NCI-H2196 (cell line): ENCODE data around the gene DDX6.
"Not testable (repeated sequence)": the region's sequence is repeated elsewhere in the genome, so short reads cannot be mapped to it uniquely, and the experiment has no call there.

Source experiments
- DNase-seq: peaks from one replicate; lab custom pipeline; 2025; ENCODE audit not compliant: unreplicated experiment; lab: John Stamatoyannopoulos, UW

Gene DDX6

DNA sequence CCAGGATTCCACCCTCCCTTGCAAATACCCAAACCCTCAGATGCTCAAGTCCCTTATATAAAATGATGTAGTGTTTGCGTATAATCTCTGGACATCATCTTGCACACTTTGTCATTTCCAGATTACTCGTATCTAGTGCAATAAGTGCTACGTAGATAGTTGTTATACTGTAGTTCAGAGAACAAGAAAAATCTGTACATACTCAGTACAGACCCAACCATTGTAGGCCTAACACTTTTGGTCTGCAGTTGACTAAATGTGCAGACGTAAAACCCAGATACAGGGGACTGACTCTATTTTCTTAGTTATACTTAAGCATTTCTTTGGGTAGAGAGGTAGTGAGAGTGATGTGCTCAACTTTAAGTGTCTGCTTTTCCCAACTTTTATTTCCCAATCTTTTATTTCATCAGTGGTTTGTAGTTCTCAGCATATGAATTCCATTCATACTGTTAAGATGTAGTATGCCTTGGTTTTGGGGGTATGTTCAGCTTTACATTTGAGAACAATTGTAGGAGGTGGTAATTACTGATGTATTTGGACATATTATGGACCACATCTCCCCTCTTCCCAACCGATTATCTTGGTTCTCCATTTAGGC is 43.9 kb downstream of the DDX6 start:
- no peak for DNase-seq

- no peak for DNase-seq
Measured at GRCh38 chr11:118744046-118744445, 46.9 kb downstream of the DDX6 start.

DNA sequence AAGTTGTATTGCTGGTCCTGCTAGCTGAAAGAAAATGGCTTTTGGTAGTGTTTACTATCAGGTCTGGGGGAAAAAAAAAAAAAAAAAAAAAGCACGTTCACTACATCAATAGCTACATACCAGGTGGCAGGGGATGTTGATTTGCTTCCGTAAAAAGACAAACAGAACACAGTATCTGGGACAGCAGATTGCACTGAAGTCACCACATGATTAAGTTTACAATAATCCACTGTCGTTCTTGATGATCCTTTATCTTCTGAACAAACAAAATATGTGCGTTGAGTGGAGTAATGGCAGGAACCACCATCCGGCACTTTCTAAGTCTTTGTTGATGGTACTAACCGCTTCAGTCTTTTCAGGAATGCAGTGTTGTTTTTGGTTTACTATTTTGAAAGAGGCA is 48.7 kb downstream of the DDX6 start:
- DNase-seq = no peak

GRCh38 chr11:118740892-118741291 is 50.1 kb downstream of the DDX6 start:
- DNase-seq = no peak

GRCh38 chr11:118735203-118735602 is 55.8 kb downstream of the DDX6 start:
- no peak for DNase-seq

- DNase-seq = no peak
Measured at GRCh38 chr11:118734031-118734430, 56.9 kb downstream of the DDX6 start.

- not testable (repeated sequence) for DNase-seq
Measured at GRCh38 chr11:118729753-118730152, 61.2 kb downstream of the DDX6 start.

DNA sequence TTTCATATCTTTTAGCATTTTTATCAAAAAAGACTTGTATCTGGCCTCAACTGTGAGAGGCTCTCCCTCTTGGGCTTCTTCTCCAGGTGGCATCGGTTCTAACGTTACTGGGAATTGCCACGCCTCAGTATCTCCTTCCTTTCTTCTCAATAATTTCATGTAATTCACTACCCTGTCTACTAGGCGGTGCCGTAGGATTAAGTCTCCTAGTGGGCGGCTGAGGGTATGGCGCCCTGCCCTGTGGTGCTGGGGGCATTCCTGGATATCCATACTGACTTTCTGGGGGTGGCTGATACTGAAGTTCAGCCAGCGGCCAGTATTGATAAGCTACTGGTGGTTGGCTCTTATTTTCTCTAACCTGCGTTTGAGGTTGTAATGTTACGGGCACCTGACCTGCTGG is 62.9 kb downstream of the DDX6 start:
- DNase-seq = not testable (repeated sequence)

DNA sequence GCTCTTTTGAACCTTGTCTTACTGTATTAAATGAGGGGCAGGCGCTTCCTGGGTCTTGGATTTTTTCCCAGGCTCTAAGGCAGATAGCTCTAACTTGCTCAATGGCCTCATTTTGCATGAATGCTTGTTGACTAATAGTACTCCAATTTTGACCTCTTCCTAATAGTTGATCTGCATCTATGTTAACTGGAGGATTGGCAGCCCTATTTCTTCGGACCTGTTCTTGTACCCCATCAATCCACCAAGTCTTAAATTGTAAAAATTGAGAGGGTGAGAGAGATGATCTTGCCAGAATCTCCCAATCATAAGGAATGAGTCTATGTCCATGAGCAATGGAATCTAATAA is 63.3 kb downstream of the DDX6 start:
- DNase-seq = not testable (repeated sequence)

- not testable (repeated sequence) for DNase-seq
Measured at GRCh38 chr11:118727001-118727720, 63.8 kb downstream of the DDX6 start.

DNA sequence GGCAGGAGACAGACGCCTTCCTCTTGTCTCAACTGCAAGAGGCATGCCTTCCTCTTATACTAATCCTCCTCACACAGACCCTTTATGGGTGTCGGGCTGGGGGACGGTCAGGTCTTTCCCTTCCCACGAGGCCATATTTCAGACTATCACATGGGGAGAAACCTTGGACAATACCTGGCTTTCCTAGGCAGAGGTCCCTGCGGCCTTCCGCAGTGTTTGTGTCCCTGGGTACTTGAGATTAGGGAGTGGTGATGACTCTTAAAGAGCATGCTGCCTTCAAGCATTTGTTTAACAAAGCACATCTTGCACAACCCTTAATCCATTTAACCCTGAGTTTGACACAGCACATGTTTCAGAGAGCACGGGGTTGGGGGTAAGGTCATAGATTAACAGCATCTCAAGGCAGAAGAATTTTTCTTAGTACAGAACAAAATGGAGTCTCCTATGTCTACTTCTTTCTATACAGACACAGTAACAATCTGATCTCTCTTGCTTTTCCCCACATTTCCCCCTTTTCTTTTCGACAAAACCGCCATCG is 69.4 kb downstream of the DDX6 start:
- DNase-seq = not testable (repeated sequence)

DNA sequence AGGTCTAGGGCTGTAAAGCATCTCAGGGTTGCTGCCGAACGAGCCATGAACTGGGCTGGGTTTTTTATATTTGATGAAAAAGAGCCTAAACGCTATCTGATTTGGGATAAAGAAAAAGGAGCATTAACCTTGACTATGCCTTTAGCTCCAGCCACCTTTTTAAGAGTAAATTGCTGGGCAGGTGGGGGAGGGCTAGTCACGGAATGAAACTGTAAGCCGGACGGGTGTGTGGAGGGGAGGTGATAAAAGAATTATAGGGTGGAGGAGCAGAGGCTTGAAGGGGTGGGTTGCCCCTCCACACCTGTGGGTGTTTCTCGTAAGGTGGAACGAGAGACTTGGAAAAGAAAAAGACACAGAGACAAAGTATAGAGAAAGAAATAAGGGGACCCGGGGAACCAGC is 70.2 kb downstream of the DDX6 start:
- DNase-seq = not testable (repeated sequence)

- DNase-seq = not testable (repeated sequence)
Measured at GRCh38 chr11:118720078-118720477, 70.9 kb downstream of the DDX6 start.

DNA sequence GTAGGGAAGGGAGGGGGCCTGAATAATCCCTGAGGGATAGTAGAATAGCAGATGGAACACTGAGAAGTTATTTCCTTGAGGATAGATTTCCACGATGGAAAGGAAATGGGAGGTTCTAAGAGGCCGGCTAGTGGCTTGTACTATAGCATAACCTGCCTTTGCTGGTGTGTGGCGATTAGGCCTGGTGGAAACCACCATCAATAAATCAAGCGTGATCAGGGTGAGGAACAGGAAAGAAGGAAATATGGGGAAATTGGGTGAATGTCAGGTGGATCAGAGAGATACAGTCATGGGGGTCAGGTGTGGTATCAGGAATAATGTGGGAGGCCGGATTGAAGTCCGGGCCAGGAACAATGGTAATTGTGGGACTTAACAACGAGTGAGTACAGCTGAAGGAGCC is 72.4 kb downstream of the DDX6 start:
- DNase-seq = not testable (repeated sequence)

GRCh38 chr11:118717733-118718132 is 73.2 kb downstream of the DDX6 start:
- DNase-seq = not testable (repeated sequence)

DNA sequence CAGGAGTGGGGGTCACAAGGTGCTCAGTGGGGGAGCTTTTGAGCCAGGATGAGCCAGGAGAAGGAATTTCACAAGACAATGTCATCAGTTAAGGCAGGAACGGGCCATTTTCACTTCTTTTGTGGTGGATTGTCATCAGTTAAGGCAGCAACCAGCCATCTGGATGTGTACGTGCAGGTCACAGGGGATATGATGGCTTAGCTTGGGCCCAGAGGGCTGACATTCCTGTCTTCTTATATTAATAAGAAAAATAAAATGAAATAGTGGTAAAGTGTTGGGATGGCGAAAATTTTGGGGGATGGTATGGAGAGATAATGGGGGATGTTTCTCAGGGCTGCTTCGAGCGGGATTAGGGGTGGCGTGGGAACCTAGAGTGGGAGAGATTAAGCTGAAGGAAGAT is 73.7 kb downstream of the DDX6 start:
- not testable (repeated sequence) for DNase-seq

DNA sequence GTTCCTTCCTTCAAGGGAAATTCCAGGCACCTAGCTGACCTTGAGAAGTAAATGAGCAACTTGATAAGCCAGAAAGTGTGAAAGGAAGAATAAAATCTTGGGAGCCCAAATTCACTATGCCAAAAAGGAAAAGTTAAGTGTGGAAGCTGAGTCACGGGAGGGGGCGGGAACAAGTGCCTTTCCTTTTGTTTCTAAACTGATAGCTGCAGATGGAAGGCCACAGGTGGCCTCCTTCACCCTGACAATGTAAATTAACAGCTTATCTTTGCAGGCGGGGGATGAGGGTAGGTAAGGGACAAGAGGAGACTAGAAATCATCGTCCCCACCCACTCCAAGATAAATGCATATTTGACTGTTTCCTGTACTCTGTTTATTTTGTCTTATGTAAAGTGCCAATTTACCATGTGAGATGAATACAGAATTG is 75.1 kb downstream of the DDX6 start:
- DNase-seq = no peak

- no peak for DNase-seq
Measured at GRCh38 chr11:118715245-118715831, 75.6 kb downstream of the DDX6 start.

GRCh38 chr11:118714816-118715215 is 76.1 kb downstream of the DDX6 start:
- no peak for DNase-seq

GRCh38 chr11:118714416-118714815 is 76.5 kb downstream of the DDX6 start:
- not testable (repeated sequence) for DNase-seq

DNA sequence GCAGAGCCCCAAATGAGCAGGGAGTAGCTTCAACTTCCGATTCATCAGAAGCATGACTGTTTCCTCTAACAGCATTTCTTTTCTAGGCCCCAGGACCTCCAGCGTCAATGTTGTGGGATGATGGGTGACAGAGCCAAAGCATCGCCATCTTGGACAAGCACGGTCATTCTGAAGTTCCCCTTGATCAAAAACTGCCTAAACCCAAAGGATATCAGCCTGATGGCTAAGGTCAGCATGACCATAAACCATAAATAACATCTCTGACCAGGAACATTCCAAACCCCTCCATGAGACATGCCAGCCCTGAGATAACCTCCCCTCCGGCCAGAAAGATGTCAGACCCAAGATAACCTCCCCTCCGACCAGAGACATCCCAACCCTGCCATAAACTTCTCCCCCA is 82.7 kb downstream of the DDX6 start:
- no peak for DNase-seq

- no peak for DNase-seq
Measured at GRCh38 chr11:118706546-118706825, 84.5 kb downstream of the DDX6 start.
